ENCODE measurements around the gene NMS.

GRCh38 chr2:100424277-100424875 lies 45.9 kb upstream of the NMS start:
- TF ChIP-seq ZKSCAN1 (IDR thresholded peaks at IDR 0.05; ENCODE audit: low read length) (no peak), HNRNPLL (IDR thresholded peaks at IDR 0.05; ENCODE audit: low read depth, low read length, poor library complexity, severe bottlenecking) (no peak), MEF2D (CRISPR knock-in tag; IDR thresholded peaks at IDR 0.05) (no peak), POLR2AphosphoS5 (IDR thresholded peaks at IDR 0.05; ENCODE audit: low read depth, low read length) (no peak), ZSCAN9 (CRISPR knock-in tag; IDR thresholded peaks at IDR 0.05; ENCODE audit: borderline replicate concordance) (no peak), ZNF24 (IDR thresholded peaks at IDR 0.05) (no peak), MYNN (CRISPR knock-in tag; IDR thresholded peaks at IDR 0.05; ENCODE audit: low read depth) (no peak), CC2D1A (CRISPR knock-in tag; IDR thresholded peaks at IDR 0.05) (no peak), FOXJ3 (CRISPR knock-in tag; IDR thresholded peaks at IDR 0.05; ENCODE audit: borderline replicate concordance) (no peak)
- TF ChIP-seq, protein P1, sequence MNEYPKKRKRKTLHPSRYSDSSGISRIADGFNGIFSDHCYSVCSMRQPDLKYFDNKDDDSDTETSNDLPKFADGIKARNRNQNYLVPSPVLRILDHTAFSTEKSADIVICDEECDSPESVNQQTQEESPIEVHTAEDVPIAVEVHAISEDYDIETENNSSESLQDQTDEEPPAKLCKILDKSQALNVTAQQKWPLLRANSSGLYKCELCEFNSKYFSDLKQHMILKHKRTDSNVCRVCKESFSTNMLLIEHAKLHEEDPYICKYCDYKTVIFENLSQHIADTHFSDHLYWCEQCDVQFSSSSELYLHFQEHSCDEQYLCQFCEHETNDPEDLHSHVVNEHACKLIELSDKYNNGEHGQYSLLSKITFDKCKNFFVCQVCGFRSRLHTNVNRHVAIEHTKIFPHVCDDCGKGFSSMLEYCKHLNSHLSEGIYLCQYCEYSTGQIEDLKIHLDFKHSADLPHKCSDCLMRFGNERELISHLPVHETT (CRISPR knock-in tag; conservative IDR thresholded peaks at IDR 0.05) = no peak
- TF ChIP-seq, protein P2, sequence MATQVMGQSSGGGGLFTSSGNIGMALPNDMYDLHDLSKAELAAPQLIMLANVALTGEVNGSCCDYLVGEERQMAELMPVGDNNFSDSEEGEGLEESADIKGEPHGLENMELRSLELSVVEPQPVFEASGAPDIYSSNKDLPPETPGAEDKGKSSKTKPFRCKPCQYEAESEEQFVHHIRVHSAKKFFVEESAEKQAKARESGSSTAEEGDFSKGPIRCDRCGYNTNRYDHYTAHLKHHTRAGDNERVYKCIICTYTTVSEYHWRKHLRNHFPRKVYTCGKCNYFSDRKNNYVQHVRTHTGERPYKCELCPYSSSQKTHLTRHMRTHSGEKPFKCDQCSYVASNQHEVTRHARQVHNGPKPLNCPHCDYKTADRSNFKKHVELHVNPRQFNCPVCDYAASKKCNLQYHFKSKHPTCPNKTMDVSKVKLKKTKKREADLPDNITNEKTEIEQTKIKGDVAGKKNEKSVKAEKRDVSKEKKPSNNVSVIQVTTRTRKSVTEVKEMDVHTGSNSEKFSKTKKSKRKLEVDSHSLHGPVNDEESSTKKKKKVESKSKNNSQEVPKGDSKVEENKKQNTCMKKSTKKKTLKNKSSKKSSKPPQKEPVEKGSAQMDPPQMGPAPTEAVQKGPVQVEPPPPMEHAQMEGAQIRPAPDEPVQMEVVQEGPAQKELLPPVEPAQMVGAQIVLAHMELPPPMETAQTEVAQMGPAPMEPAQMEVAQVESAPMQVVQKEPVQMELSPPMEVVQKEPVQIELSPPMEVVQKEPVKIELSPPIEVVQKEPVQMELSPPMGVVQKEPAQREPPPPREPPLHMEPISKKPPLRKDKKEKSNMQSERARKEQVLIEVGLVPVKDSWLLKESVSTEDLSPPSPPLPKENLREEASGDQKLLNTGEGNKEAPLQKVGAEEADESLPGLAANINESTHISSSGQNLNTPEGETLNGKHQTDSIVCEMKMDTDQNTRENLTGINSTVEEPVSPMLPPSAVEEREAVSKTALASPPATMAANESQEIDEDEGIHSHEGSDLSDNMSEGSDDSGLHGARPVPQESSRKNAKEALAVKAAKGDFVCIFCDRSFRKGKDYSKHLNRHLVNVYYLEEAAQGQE (IDR thresholded peaks at IDR 0.05; ENCODE audit: borderline replicate concordance in 1 of 2, low read depth in 1 of 2, low read length in 2 of 2) = no peak
